Measurements from ENCODE around the gene HINT2. TPM values are rescaled to one million over a fixed set of nuclear protein-coding genes. Genes with fewer than 3 reads are reported as not detected.

HINT2 gene
- total RNA-seq, 2 donors from 2014 or later: 31.3 to 35.0 TPM

DNA sequence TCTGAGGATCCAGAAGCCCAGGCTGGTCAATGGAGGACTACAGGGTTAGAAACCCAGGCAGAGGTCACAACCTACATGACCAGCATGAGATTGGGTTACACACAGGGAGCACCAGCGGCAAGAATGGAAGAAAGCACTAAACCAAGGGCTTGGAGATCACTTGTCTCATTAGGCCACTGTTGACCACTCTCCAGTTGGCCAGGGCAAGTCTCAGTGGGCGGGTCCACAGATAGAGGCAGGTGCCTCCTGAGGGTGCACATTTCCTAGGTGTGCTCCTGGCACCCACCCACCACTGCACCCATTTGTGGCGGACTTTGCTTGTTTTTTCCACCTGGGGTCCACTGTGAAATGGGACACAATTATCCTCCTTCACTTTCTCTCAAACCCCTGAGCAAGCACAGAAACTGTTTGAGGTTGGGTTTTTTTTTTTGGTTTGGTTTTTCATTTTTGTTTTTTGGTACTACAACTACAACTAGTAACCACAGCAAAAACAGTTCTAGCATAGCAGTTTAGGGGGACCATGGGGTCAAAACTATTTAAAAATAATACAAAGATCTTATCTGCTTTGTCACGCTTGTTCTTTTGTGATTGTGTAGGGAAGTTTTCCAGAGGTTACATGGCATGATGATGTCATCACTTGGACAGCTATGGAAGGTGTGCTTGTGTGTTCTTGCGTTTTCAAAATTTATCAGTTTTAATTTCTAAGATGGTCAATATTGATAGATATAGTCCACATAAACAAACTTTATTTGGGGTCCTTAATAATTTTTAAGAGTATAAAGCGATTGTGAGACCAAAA lies 17.3 kb downstream of the HINT2 start:
- Histone ChIP-seq H3K36me3 (peaks cover 20% of the 10 kb centered on the region), H3K27me3 (no peaks in the 10 kb centered on the region), H3K4me1 (peaks cover 0 to 23% of the 10 kb centered on the region in 2 donors), H3K9me3 (no peaks in the 10 kb centered on the region), H3K4me3 (no peak overlapping the region), H3K27ac (no peak overlapping the region)
- DNase-seq (ENCODE audit: low spot score): no peak
- TF ChIP-seq, protein P1, sequence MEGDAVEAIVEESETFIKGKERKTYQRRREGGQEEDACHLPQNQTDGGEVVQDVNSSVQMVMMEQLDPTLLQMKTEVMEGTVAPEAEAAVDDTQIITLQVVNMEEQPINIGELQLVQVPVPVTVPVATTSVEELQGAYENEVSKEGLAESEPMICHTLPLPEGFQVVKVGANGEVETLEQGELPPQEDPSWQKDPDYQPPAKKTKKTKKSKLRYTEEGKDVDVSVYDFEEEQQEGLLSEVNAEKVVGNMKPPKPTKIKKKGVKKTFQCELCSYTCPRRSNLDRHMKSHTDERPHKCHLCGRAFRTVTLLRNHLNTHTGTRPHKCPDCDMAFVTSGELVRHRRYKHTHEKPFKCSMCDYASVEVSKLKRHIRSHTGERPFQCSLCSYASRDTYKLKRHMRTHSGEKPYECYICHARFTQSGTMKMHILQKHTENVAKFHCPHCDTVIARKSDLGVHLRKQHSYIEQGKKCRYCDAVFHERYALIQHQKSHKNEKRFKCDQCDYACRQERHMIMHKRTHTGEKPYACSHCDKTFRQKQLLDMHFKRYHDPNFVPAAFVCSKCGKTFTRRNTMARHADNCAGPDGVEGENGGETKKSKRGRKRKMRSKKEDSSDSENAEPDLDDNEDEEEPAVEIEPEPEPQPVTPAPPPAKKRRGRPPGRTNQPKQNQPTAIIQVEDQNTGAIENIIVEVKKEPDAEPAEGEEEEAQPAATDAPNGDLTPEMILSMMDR (IDR thresholded peaks at IDR 0.05): no peak

GRCh38 chr9:35795695-35796094 lies 19.1 kb downstream of the HINT2 start:
- TF ChIP-seq, protein P1 (IDR thresholded peaks at IDR 0.05): no peak
- Histone ChIP-seq H3K4me1 (peaks cover 0 to 35% of the 10 kb centered on the region in 2 donors), H3K9me3 (no peaks in the 10 kb centered on the region), H3K27ac (no peak overlapping the region), H3K36me3 (peaks cover 10% of the 10 kb centered on the region), H3K27me3 (no peaks in the 10 kb centered on the region), H3K4me3 (no peak overlapping the region)
- DNase-seq (ENCODE audit: low spot score): no peak

DNA sequence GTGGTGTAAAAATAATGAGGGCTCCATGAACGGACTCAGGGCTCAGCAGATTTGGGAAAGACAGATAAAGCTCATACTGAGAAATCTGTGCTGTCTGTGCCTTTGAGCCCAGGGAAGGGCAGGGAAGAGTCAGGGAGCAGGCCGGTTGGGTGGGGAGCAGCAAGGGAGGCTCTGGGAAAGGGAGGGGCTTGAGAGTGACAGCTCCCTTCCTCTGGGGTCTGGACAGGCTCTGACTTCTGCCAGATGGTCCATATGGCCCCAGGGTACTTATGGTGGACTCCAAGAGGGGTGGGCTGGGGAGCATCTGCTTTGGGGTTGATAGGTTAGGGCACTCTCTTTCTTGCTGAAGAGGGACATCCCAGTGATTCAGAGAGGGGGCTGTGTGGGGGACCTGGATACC lies 21.4 kb downstream of the HINT2 start:
- no peak for DNase-seq (ENCODE audit: low spot score)
- peak overlapping the region; percentile 8 to 30 for H3K27ac ChIP-seq
- no peaks in the 10 kb centered on the region for H3K27me3 ChIP-seq
- TF ChIP-seq, protein P1 (IDR thresholded peaks at IDR 0.05): no peak
- peak overlapping the region in 1 of 2 donors; percentile 0 for H3K4me3 ChIP-seq
- peaks cover 0 to 41% of the 10 kb centered on the region in 2 donors for H3K4me1 ChIP-seq
- no peaks in the 10 kb centered on the region for H3K9me3 ChIP-seq
- H3K36me3 ChIP-seq: no peaks in the 10 kb centered on the region

DNA sequence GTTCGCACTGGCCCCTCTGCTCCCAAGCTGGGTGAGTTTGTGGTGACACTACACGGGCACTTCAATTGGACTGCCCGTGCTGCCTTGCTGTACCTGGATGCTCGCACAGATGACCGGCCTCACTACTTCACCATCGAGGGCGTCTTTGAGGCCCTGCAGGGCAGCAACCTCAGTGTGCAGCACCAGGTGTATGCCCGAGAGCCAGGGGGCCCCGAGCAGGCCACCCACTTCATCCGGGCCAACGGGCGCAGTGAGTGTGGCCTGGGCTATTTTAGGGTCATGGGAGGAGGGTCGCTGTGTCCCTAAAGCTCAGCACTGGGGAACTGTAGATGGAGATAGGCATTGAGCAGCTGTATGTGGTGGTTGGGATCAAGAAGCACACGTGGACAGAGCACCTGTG lies 22.0 kb downstream of the HINT2 start:
- Histone ChIP-seq H3K9me3 (no peaks in the 10 kb centered on the region), H3K27me3 (no peaks in the 10 kb centered on the region), H3K36me3 (no peaks in the 10 kb centered on the region), H3K27ac (no peak overlapping the region), H3K4me3 (peak overlapping the region in 1 of 2 donors; percentile 0), H3K4me1 (peaks cover 0 to 41% of the 10 kb centered on the region in 2 donors)
- TF ChIP-seq, protein P1 (IDR thresholded peaks at IDR 0.05): no peak
- no peak for DNase-seq (ENCODE audit: low spot score)

DNA sequence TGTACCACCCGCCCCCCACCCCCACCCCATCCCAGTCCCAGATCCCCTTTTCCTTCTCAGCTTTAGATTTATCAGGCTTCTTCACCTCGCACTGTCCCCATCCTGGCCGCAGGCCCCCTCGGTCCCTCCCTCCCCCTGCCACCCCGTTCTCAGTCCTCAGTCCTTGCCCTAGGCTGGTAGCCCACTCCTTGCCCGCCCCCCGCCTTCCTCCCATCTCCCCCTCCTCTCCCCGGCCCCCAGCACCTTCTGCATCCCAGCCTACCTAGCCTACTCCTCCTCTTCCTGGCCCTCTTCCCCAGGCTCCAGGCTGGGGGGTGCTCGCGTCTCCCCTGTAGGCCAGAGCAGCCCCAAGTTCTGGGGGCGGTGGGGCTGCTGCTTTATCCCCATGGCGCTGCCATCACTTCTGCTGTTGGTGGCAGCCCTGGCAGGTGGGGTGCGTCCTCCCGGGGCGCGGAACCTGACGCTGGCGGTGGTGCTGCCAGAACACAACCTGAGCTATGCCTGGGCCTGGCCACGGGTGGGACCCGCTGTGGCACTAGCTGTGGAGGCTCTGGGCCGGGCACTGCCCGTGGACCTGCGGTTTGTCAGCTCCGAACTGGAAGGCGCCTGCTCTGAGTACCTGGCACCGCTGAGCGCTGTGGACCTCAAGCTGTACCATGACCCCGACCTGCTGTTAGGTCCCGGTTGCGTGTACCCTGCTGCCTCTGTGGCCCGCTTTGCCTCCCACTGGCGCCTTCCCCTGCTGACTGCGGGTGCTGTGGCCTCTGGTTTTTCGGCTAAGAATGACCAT lies 22.6 kb downstream of the HINT2 start:
- Histone ChIP-seq H3K9me3 (no peaks in the 10 kb centered on the region), H3K36me3 (no peaks in the 10 kb centered on the region), H3K4me3 (peak overlapping the region; percentile 58 to 66), H3K27ac (peak overlapping the region; percentile 74 to 86), H3K27me3 (no peaks in the 10 kb centered on the region), H3K4me1 (peaks cover 0 to 41% of the 10 kb centered on the region in 2 donors)
- TF ChIP-seq, protein P1 (IDR thresholded peaks at IDR 0.05): no peak
- DNase-seq (ENCODE audit: low spot score): no peak
